Activated CD4-positive, alpha-beta memory T cell treated with anti-CD3 and anti-CD28 coated beads for 36 hours (primary cell): ENCODE results near the gene CXCR4. TPM values are rescaled to one million over a fixed set of nuclear protein-coding genes. Genes with fewer than 3 reads are reported as not detected.

ENCODE experiments used
- CTCF ChIA-PET: fragments of 350-600 bp; sonication (Branson Sonifier 250); formaldehyde crosslinking; loops from one replicate; lab custom pipeline; 2021; ENCODE audit warnings: antibody characterized with exemption, inconsistent platforms; lab: Charles Lee
- POLR2A ChIA-PET: fragments of 350-600 bp; sonication (Branson Sonifier 250); formaldehyde crosslinking; loops from one replicate; lab custom pipeline; 2021; ENCODE audit warnings: antibody characterized with exemption; lab: Charles Lee
- DNase-seq: peaks from one replicate; pipeline ENCODE4 v3.0.0-alpha.2; 2020
- H3K27ac Mint-ChIP-seq: one replicate; pipeline ENCODE4 v1.8.0; 2021; ENCODE audit warnings: mixed read lengths
- H3K27me3 Mint-ChIP-seq: one replicate; pipeline ENCODE4 v1.8.0; 2021; ENCODE audit warnings: mixed read lengths
- H3K36me3 Mint-ChIP-seq: one replicate; pipeline ENCODE4 v1.8.0; 2021; ENCODE audit warnings: mixed read lengths
- H3K4me1 Mint-ChIP-seq: one replicate; pipeline ENCODE4 v1.8.0; 2021; ENCODE audit warnings: low read depth, mixed read lengths
- H3K4me3 Mint-ChIP-seq: one replicate; pipeline ENCODE4 v1.8.0; 2021; ENCODE audit warnings: mild to moderate bottlenecking, mixed read lengths
- H3K9me3 Mint-ChIP-seq: one replicate; pipeline ENCODE4 v1.8.0; 2021; ENCODE audit warnings: mixed read lengths
- intact Hi-C: fragments of 100-400 bp; cut with micrococcal nuclease; formaldehyde crosslinking; loops from one replicate; pipeline ENCODE4 v1.15.1; 2023
- total RNA-seq, 2 experiments: library from RNA; stranded (reverse); gene quantifications; one replicate each; pipeline ENCODE4 v1.2.3, GENCODE V29; 2021

CXCR4 gene
- total RNA-seq, 2 experiments from 2014 or later: 139 to 141 TPM

DNA sequence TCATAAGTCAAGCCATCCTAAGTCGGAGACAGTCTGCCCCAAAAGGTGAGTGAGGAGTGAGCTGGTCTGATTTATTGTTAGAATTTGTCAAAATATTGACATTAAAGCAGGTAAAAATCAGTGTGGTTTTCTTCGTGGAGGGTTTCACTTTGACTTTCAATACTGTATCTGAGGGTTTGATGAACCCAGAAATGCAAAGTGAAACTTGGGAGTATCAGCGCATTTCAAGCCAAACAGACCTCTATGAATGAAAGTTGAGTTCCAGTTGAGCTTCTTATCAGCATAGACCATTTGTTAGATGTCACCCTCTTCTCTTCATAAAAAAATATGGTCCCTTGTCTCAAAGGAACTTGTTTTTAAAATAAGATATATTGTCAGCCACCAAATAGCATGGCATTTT is 21.7 kb upstream of the CXCR4 start:
- intact Hi-C loops: no loop called here
- H3K4me1 Mint-ChIP-seq: peaks cover 66% of the 10 kb centered on the region
- CTCF ChIA-PET: interaction anchor here (0.6 kb wide), 1 partner anchor 181 kb away, joined by 3 read pairs; no protein-coding TSS in a partner anchor
- H3K9me3 Mint-ChIP-seq: no peaks in the 10 kb centered on the region
- POLR2A ChIA-PET: interaction anchor here (1.0 kb wide), 1 partner anchor 188 kb away, joined by 3 read pairs; no protein-coding TSS in a partner anchor
- H3K27me3 Mint-ChIP-seq: peaks cover 14% of the 10 kb centered on the region
- H3K4me3 Mint-ChIP-seq: no peak overlapping the region
- H3K36me3 Mint-ChIP-seq: no peaks in the 10 kb centered on the region
- DNase-seq: no peak
- H3K27ac Mint-ChIP-seq: no peak overlapping the region

DNA sequence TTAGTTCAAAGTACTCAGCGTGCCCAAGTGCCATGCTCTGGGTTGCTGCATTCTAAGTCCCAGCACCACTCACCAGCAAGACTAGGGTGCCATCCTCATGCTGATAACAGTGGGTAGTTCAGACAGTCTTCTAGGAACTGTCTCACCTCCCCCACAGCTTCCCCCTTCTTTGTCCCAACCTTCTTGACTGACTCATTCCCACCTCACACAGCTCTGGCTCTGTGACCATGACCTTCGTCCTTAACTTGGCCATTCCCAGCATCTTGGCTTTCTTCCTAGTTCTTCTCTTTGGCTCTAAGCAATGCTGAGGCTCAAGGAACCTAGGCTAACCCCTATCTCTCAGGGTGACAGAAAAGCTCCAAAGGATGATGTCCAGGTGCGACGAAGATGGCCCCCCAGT is 20.0 kb upstream of the CXCR4 start:
- ChIA-PET POLR2A (interaction anchor here (3.2 kb wide), 1 partner anchor 244 kb away, joined by 11 read pairs; no protein-coding TSS in a partner anchor), CTCF (interaction anchor here (0.6 to 3.0 kb wide), 3 partner anchors 239 to 306 kb away, joined by 3 to 10 read pairs (median 3); no protein-coding TSS in a partner anchor)
- intact Hi-C loops: no loop called here
- H3K4me3 Mint-ChIP-seq: no peak overlapping the region
- no peaks in the 10 kb centered on the region for H3K9me3 Mint-ChIP-seq
- no peak overlapping the region for H3K27ac Mint-ChIP-seq
- H3K36me3 Mint-ChIP-seq: no peaks in the 10 kb centered on the region
- H3K27me3 Mint-ChIP-seq: peaks cover 14% of the 10 kb centered on the region
- DNase-seq: no peak
- H3K4me1 Mint-ChIP-seq: peaks cover 80% of the 10 kb centered on the region

GRCh38 chr2:136136931-136137330 is 19.0 kb upstream of the CXCR4 start:
- Mint-ChIP-seq H3K36me3 (no peaks in the 10 kb centered on the region), H3K4me3 (no peak overlapping the region), H3K9me3 (no peaks in the 10 kb centered on the region), H3K4me1 (peaks cover 86% of the 10 kb centered on the region), H3K27ac (peak overlapping the region; percentile 70), H3K27me3 (peaks cover 14% of the 10 kb centered on the region)
- ChIA-PET CTCF (interaction anchor here (0.6 to 3.0 kb wide), 8 partner anchors 12 to 342 kb away, joined by 3 to 10 read pairs (median 6); no protein-coding TSS in a partner anchor), POLR2A (interaction anchor here (0.9 to 3.2 kb wide), 5 partner anchors 18 to 245 kb away, joined by 3 to 11 read pairs (median 4); partner anchors contain the start of gene CXCR4)
- DNase-seq: peak; percentile 43
- intact Hi-C loops: loop anchor here (1.0 kb wide), 2 partner anchors 9 to 19 kb away; partner anchors contain the start of gene CXCR4

DNA sequence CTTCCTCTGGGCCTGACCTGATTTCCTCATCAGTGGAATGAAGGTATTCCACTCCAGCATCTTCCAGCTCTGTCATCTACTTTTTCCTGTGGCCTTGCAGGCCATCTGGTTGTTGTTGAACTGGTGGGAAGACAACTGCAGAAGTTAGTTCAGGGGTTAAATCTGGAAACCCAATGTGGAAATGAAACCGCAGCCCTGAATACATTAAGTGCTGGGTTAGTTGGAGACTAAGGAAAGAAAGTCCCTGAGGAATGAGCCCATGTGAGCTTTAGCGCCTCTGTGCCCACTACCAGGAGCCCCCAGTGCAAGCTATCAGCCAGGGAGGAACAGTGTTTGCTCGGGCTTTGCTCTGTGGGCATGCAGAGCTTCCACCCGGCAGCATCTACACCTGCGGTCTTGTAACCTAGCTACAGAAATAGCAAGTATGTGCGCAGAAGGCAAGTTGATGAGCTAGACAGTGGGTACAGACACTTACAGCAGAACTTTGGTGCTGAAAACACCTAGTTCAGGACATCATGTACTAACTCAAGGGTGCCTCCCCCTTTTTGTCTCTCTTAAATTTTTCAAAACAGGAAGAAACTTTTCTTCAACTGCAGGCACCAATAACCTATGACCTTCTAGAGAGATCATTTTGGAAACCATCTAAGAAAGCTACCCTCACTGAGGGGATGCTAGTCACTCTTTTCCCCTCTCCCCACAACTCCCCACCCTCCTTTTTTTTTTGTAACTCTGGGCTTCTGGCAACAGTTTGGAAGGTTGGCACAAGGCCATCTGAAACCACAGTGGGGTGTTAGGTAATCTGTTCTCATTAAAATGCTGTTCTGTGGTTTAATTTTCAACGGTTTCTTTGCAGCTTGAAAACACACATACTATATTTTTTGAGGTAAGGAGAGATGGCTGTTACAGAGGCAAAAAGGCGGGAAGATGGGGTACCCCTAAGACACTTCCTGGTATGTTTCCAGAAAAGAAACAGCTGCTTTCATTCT is 18.3 kb upstream of the CXCR4 start:
- H3K4me1 Mint-ChIP-seq: peaks cover 89% of the 10 kb centered on the region
- H3K4me3 Mint-ChIP-seq: peak overlapping the region; percentile 11
- peak overlapping the region; percentile 70 for H3K27ac Mint-ChIP-seq
- peaks cover 14% of the 10 kb centered on the region for H3K27me3 Mint-ChIP-seq
- H3K9me3 Mint-ChIP-seq: no peaks in the 10 kb centered on the region
- ChIA-PET CTCF (interaction anchor here (0.9 to 3.0 kb wide), 8 partner anchors 12 to 248 kb away, joined by 3 to 10 read pairs (median 4); no protein-coding TSS in a partner anchor), POLR2A (interaction anchor here (0.6 to 3.6 kb wide), 9 partner anchors 17 to 246 kb away, joined by 3 to 12 read pairs (median 4); partner anchors contain the start of gene CXCR4)
- H3K36me3 Mint-ChIP-seq: no peaks in the 10 kb centered on the region
- peak; percentile 75 for DNase-seq
- intact Hi-C loops: loop anchor here (1.0 to 2.0 kb wide), 4 partner anchors 10 to 315 kb away; partner anchors contain the start of genes CXCR4 and MCM6

DNA sequence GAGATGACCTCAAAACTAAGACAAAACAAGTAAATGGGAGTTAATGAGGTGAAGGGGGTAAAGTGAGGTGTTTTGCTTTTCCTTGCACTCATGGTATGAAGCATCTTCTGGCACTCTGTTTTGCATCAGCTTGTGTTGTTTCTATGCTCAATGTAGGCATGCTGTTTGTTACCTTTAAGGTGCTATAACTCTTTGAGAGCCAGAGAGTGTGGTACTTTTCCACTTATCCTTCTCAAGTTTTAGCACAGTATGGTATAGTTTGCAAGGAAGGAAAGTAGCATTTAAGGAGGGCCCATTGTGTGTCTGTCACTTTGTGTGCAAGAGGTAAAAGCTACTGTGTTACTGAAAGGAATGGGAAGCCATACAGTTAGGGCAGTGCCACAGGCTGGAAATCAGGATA is 17.5 kb upstream of the CXCR4 start:
- ChIA-PET POLR2A (interaction anchor here (0.6 to 3.6 kb wide), 6 partner anchors 17 to 247 kb away, joined by 3 to 12 read pairs (median 6); partner anchors contain the start of gene CXCR4), CTCF (interaction anchor here (1.2 to 3.0 kb wide), 8 partner anchors 13 to 249 kb away, joined by 3 to 10 read pairs (median 4); no protein-coding TSS in a partner anchor)
- Mint-ChIP-seq H3K36me3 (no peaks in the 10 kb centered on the region), H3K9me3 (no peaks in the 10 kb centered on the region), H3K4me1 (peaks cover 92% of the 10 kb centered on the region), H3K27ac (no peak overlapping the region), H3K27me3 (peaks cover 14% of the 10 kb centered on the region), H3K4me3 (no peak overlapping the region)
- DNase-seq: no peak
- intact Hi-C loops: loop anchor here (2.0 kb wide), 2 partner anchors 259 to 315 kb away; partner anchors contain the start of gene MCM6

DNA sequence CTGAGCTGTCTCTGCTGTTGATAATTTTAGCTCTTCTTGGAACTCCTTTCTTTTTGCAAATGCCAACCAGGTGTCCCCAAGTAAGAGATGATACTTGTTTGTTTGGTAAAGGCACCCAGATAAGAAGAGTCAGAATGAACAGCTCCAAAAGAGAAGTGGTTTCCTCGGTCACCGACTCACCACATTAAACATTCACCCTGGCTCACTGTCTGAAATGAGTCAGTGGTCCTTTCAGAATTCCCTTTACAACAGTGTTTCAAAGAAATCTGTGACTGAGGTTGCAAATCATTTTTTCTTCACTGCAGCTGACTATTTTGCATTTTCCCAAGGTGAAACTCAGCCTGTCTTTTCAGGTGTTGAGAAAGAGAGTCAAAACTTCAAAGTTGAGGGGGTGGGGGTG is 16.2 kb upstream of the CXCR4 start:
- ChIA-PET POLR2A (interaction anchor here (0.8 to 3.6 kb wide), 17 partner anchors 15 to 258 kb away, joined by 3 to 13 read pairs (median 6); partner anchors contain the start of gene MCM6), CTCF (interaction anchor here (0.6 to 3.1 kb wide), 14 partner anchors 11 to 250 kb away, joined by 3 to 16 read pairs (median 4); no protein-coding TSS in a partner anchor)
- intact Hi-C loops: loop anchor here (1.0 to 5.0 kb wide), 7 partner anchors 126 to 1082 kb away; partner anchors contain the start of genes MCM6 and RAB3GAP1
- peaks cover 11% of the 10 kb centered on the region for H3K27me3 Mint-ChIP-seq
- no peaks in the 10 kb centered on the region for H3K9me3 Mint-ChIP-seq
- H3K27ac Mint-ChIP-seq: peak overlapping the region; percentile 78
- peak; percentile 89 for DNase-seq
- H3K36me3 Mint-ChIP-seq: no peaks in the 10 kb centered on the region
- peaks cover 96% of the 10 kb centered on the region for H3K4me1 Mint-ChIP-seq
- H3K4me3 Mint-ChIP-seq: peak overlapping the region; percentile 21

GRCh38 chr2:136133586-136133985 is 15.6 kb upstream of the CXCR4 start:
- H3K9me3 Mint-ChIP-seq: no peaks in the 10 kb centered on the region
- H3K36me3 Mint-ChIP-seq: no peaks in the 10 kb centered on the region
- intact Hi-C loops: loop anchor here (2.0 to 5.0 kb wide), 5 partner anchors 129 to 1081 kb away; partner anchors contain the start of gene RAB3GAP1
- DNase-seq: no peak
- H3K4me1 Mint-ChIP-seq: peaks cover 98% of the 10 kb centered on the region
- H3K4me3 Mint-ChIP-seq: peak overlapping the region; percentile 21
- CTCF ChIA-PET: interaction anchor here (0.8 to 3.1 kb wide), 13 partner anchors 11 to 251 kb away, joined by 3 to 16 read pairs (median 4); no protein-coding TSS in a partner anchor
- peak overlapping the region; percentile 78 for H3K27ac Mint-ChIP-seq
- H3K27me3 Mint-ChIP-seq: peaks cover 11% of the 10 kb centered on the region
- POLR2A ChIA-PET: interaction anchor here (0.8 to 3.6 kb wide), 18 partner anchors 14 to 258 kb away, joined by 3 to 13 read pairs (median 6); partner anchors contain the start of gene MCM6

GRCh38 chr2:136133176-136133575 is 15.2 kb upstream of the CXCR4 start:
- no peaks in the 10 kb centered on the region for H3K36me3 Mint-ChIP-seq
- peaks cover 98% of the 10 kb centered on the region for H3K4me1 Mint-ChIP-seq
- ChIA-PET POLR2A (interaction anchor here (0.6 to 3.6 kb wide), 11 partner anchors 14 to 249 kb away, joined by 4 to 13 read pairs (median 8); partner anchors contain the start of gene DARS1), CTCF (interaction anchor here (0.9 to 3.1 kb wide), 6 partner anchors 10 to 150 kb away, joined by 3 to 16 read pairs (median 4); no protein-coding TSS in a partner anchor)
- H3K9me3 Mint-ChIP-seq: no peaks in the 10 kb centered on the region
- H3K27me3 Mint-ChIP-seq: peaks cover 11% of the 10 kb centered on the region
- no peak for DNase-seq
- H3K4me3 Mint-ChIP-seq: peak overlapping the region; percentile 13
- H3K27ac Mint-ChIP-seq: peak overlapping the region; percentile 84
- intact Hi-C loops: loop anchor here (2.0 to 5.0 kb wide), 5 partner anchors 128 to 1081 kb away; partner anchors contain the start of gene RAB3GAP1

GRCh38 chr2:136132825-136133155 is 14.8 kb upstream of the CXCR4 start:
- peak overlapping the region; percentile 64 for H3K4me3 Mint-ChIP-seq
- ChIA-PET POLR2A (interaction anchor here (0.6 to 3.6 kb wide), 13 partner anchors 12 to 249 kb away, joined by 3 to 13 read pairs (median 7); partner anchors contain the start of gene DARS1), CTCF (interaction anchor here (0.7 to 3.1 kb wide), 5 partner anchors 74 to 245 kb away, joined by 4 to 16 read pairs (median 5); no protein-coding TSS in a partner anchor)
- peaks cover 97% of the 10 kb centered on the region for H3K4me1 Mint-ChIP-seq
- intact Hi-C loops: loop anchor here (1.0 to 5.0 kb wide), 18 partner anchors 14 to 1080 kb away; partner anchors contain the start of genes CXCR4, DARS1 and RAB3GAP1
- no peaks in the 10 kb centered on the region for H3K36me3 Mint-ChIP-seq
- peaks cover 10% of the 10 kb centered on the region for H3K27me3 Mint-ChIP-seq
- DNase-seq: peak; percentile 54
- no peaks in the 10 kb centered on the region for H3K9me3 Mint-ChIP-seq
- H3K27ac Mint-ChIP-seq: peak overlapping the region; percentile 84

DNA sequence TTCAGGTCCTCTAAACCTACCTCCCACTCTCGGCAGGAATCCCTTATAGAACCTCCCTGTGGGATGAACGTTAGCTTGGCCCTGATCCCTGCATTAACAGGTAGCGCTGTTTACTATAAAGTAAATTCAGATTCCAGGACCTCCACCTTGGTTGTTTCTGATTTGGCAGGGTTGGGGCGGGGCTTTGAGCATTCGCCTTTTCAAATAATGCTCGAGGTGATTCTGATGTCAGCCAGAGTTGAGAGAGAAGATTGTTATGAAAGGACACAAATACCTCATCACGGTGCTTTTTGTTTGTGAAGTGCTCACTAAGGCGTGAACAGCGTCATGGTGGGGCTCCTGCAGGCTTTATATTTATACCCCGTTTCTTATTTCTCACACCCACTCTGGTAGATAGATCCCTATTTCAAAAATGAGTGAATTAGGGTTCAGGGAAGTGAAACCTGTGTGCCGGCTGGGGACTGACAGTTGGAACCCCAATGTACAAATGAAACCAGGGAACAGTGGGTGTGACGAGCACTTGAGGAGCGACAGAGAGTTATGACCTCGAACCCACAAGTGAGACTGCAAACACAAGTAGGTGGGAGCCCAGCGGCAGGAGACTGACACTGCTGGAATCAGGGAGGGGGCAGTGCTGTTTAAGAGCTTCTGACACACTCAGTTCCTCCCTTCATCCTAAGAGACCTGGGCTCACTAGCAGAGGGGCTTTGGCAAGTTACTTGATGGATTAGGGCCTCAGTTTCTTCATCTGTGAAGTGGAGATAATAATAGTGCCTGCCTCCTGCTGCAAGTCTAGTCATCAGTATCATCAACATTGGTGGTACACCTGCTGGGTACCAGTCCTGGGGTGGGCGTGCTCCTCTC is 14.2 kb upstream of the CXCR4 start:
- ChIA-PET POLR2A (interaction anchor here (0.6 to 3.6 kb wide), 14 partner anchors 13 to 250 kb away, joined by 3 to 13 read pairs (median 6); partner anchors contain the start of gene DARS1), CTCF (interaction anchor here (0.6 to 3.1 kb wide), 7 partner anchors 75 to 245 kb away, joined by 4 to 16 read pairs (median 4); no protein-coding TSS in a partner anchor)
- intact Hi-C loops: loop anchor here (1.0 to 5.0 kb wide), 18 partner anchors 14 to 1080 kb away; partner anchors contain the start of genes CXCR4, DARS1 and RAB3GAP1
- DNase-seq: peak; percentile 85
- peak overlapping the region; percentile 64 for H3K4me3 Mint-ChIP-seq
- H3K4me1 Mint-ChIP-seq: peaks cover 97% of the 10 kb centered on the region
- H3K9me3 Mint-ChIP-seq: no peaks in the 10 kb centered on the region
- no peaks in the 10 kb centered on the region for H3K36me3 Mint-ChIP-seq
- H3K27ac Mint-ChIP-seq: peak overlapping the region; percentile 84
- H3K27me3 Mint-ChIP-seq: peaks cover 7% of the 10 kb centered on the region
